Mucosa of gallbladder (tissue), 1 donor: ENCODE results near the gene RPP25L. TPM values are rescaled to one million over a fixed set of nuclear protein-coding genes. Genes with fewer than 3 reads are reported as not detected.

Source experiments
- DNase-seq: peaks from one replicate; pipeline ENCODE4 v3.0.0-alpha.2; 2020; ENCODE audit warnings: low spot score
- total RNA-seq: library from RNA; stranded (reverse); gene quantifications from one replicate; pipeline ENCODE4 v1.2.1, GENCODE V29; 2021
- donor health status: DM: no; HTN: no; CAD: no.

The RPP25L gene
- total RNA-seq, 1 donor from 2014 or later = 28.7 TPM

- peak; percentile 94 for DNase-seq
Observed at GRCh38 chr9:34637356-34638137, 25.6 kb upstream of the RPP25L start, which contains the start of gene SIGMAR1. TSS of gene SIGMAR1 (minus strand) at chr9:34637787. CDS start at chr9:34637697, 90 bp downstream.

GRCh38 chr9:34636791-34637355 lies 25.0 kb upstream of the RPP25L start:
- no peak for DNase-seq

GRCh38 chr9:34635556-34635955 lies 23.7 kb upstream of the RPP25L start:
- no peak for DNase-seq

GRCh38 chr9:34634551-34635248 lies 22.8 kb upstream of the RPP25L start:
- no peak for DNase-seq

- DNase-seq = peak; percentile 61
Observed at GRCh38 chr9:34633851-34634550, 22.1 kb upstream of the RPP25L start.

GRCh38 chr9:34633166-34633565 lies 21.3 kb upstream of the RPP25L start:
- no peak for DNase-seq

- DNase-seq = no peak
Observed at GRCh38 chr9:34630402-34631154, 18.7 kb upstream of the RPP25L start.

GRCh38 chr9:34629491-34629808 lies 17.6 kb upstream of the RPP25L start:
- no peak for DNase-seq

GRCh38 chr9:34628656-34629490 lies 17.0 kb upstream of the RPP25L start, which contains the start of gene ARID3C:
TSS of gene ARID3C (minus strand) at chr9:34629066. CDS start at chr9:34628014, 1,052 bp downstream.
- no peak for DNase-seq

- no peak for DNase-seq
Observed at GRCh38 chr9:34627716-34628655, 16.1 kb upstream of the RPP25L start.

- DNase-seq = no peak
Observed at GRCh38 chr9:34625186-34625486, 13.2 kb upstream of the RPP25L start.

- DNase-seq = no peak
Observed at GRCh38 chr9:34624475-34625185, 12.7 kb upstream of the RPP25L start.

GRCh38 chr9:34623374-34624235 lies 11.7 kb upstream of the RPP25L start:
- DNase-seq = no peak

GRCh38 chr9:34620061-34620994 lies 8.4 kb upstream of the RPP25L start, which contains the start of gene DCTN3:
TSS of gene DCTN3 (minus strand) at chr9:34620495. CDS start at chr9:34620464, 31 bp downstream.
- DNase-seq = peak; percentile 94

GRCh38 chr9:34615132-34615531 lies 3.2 kb upstream of the RPP25L start:
- DNase-seq = no peak

GRCh38 chr9:34612788-34613390 lies 992 bp upstream of the RPP25L start:
- DNase-seq = peak; percentile 84
